NCI-H1417 treated with DMSO at 0.1 percent for 48 hours (cell line): ENCODE data around the gene OLIG1.

Experiments
- DNase-seq: peaks from one replicate; lab custom pipeline; 2025; lab: John Stamatoyannopoulos, UW

Gene OLIG1

GRCh38 chr21:33063375-33063883 is 6.5 kb upstream of the OLIG1 start:
- DNase-seq, result no peak

- no peak for DNase-seq
These were observed 5.9 kb upstream of the OLIG1 start for GRCh38 chr21:33063907-33064622.

- DNase-seq, result no peak
These were observed 5.1 kb upstream of the OLIG1 start for GRCh38 chr21:33064623-33065390.

GRCh38 chr21:33067043-33067442 is 2.9 kb upstream of the OLIG1 start:
- no peak for DNase-seq

GRCh38 chr21:33067457-33067856 is 2.5 kb upstream of the OLIG1 start:
- no peak for DNase-seq

- DNase-seq, result no peak
These were observed 698 bp upstream of the OLIG1 start for GRCh38 chr21:33069243-33069642.

- DNase-seq, result no peak
These were observed 322 bp upstream of the OLIG1 start for GRCh38 chr21:33069645-33069993.

- DNase-seq, result no peak
These were observed 730 bp downstream of the OLIG1 start for GRCh38 chr21:33070744-33070997.

- no peak for DNase-seq
These were observed 1.2 kb downstream of the OLIG1 start for GRCh38 chr21:33070998-33071769.

GRCh38 chr21:33071770-33072306 is 1.9 kb downstream of the OLIG1 start:
- DNase-seq, result no peak

- DNase-seq, result no peak
These were observed 3.7 kb downstream of the OLIG1 start for GRCh38 chr21:33073636-33074035.

- no peak for DNase-seq
These were observed 5.2 kb downstream of the OLIG1 start for GRCh38 chr21:33075128-33075527.

- no peak for DNase-seq
These were observed 5.8 kb downstream of the OLIG1 start for GRCh38 chr21:33075596-33076195.

- DNase-seq, result no peak
These were observed 6.8 kb downstream of the OLIG1 start for GRCh38 chr21:33076600-33077329.

- DNase-seq, result no peak
These were observed 9.1 kb downstream of the OLIG1 start for GRCh38 chr21:33078907-33079582.

GRCh38 chr21:33080376-33080775 is 10.4 kb downstream of the OLIG1 start:
- no peak for DNase-seq

GRCh38 chr21:33080776-33081175 is 10.8 kb downstream of the OLIG1 start:
- DNase-seq, result no peak

- DNase-seq, result no peak
These were observed 18.4 kb downstream of the OLIG1 start for GRCh38 chr21:33088384-33088783.

- no peak for DNase-seq
These were observed 19.6 kb downstream of the OLIG1 start for GRCh38 chr21:33089395-33090119.

GRCh38 chr21:33096426-33096825 is 26.5 kb downstream of the OLIG1 start:
- DNase-seq, result no peak
